Lower lobe of right lung (tissue), 2 donors: ENCODE measurements around the gene CEP131. TPM values are rescaled to one million over a fixed set of nuclear protein-coding genes. Genes with fewer than 3 reads are reported as not detected.
A peak's percentile ranks its signal among the peaks of the same experiment; 100 is the strongest.

Source experiments
- ATAC-seq, 2 donors: fragments of 200-7000 bp; cut with Tn5 transposase; one replicate each; pipeline ENCODE4 v1.9.1; 2020 to 2022; ENCODE audit warnings: mild to moderate bottlenecking in 2 of 2, moderate library complexity in 2 of 2
- DNase-seq: peaks from one replicate; pipeline ENCODE4 v3.0.0-alpha.2; 2020
- H3K27ac ChIP-seq: fragments of 200-600 bp; one replicate; pipeline ENCODE4 v1.8.0; 2022
- H3K27me3 ChIP-seq: fragments of 200-600 bp; one replicate; pipeline ENCODE4 v1.8.0; 2022; ENCODE audit warnings: low read depth
- H3K36me3 ChIP-seq: fragments of 200-600 bp; one replicate; pipeline ENCODE4 v1.8.0; 2022; ENCODE audit warnings: mild to moderate bottlenecking
- H3K4me1 ChIP-seq: fragments of 200-600 bp; one replicate; pipeline ENCODE4 v1.8.0; 2022
- H3K4me3 ChIP-seq: fragments of 200-600 bp; one replicate; pipeline ENCODE4 v1.8.0; 2022; ENCODE audit warnings: mild to moderate bottlenecking
- H3K9me3 ChIP-seq: fragments of 200-600 bp; one replicate; pipeline ENCODE4 v1.8.0; 2022
- intact Hi-C: fragments of 100-400 bp; cut with DNase I; formaldehyde crosslinking; loops from one replicate; pipeline ENCODE4 v1.11.0; 2022
- total RNA-seq: library from RNA; stranded (reverse); fragmentation: NEBNext Ultra II Directional; extraction: Animal tissue kit (Norgen Biotek cat#: 25700); gene quantifications from one replicate; pipeline ENCODE4 v1.2.1, GENCODE V29; 2021
- TF ChIP-seq, protein P1 (sequence below): fragments of 200-600 bp; IDR thresholded peaks from one replicate; pipeline ENCODE4 v1.8.0; 2022; ENCODE audit warnings: antibody characterized with exemption, mild to moderate bottlenecking
- donor health status: DM: no; HTN: yes; CAD: no; lungs with severe emphysema.

CEP131 gene
- total RNA-seq, 1 donor from 2014 or later = 8.3 TPM

DNA sequence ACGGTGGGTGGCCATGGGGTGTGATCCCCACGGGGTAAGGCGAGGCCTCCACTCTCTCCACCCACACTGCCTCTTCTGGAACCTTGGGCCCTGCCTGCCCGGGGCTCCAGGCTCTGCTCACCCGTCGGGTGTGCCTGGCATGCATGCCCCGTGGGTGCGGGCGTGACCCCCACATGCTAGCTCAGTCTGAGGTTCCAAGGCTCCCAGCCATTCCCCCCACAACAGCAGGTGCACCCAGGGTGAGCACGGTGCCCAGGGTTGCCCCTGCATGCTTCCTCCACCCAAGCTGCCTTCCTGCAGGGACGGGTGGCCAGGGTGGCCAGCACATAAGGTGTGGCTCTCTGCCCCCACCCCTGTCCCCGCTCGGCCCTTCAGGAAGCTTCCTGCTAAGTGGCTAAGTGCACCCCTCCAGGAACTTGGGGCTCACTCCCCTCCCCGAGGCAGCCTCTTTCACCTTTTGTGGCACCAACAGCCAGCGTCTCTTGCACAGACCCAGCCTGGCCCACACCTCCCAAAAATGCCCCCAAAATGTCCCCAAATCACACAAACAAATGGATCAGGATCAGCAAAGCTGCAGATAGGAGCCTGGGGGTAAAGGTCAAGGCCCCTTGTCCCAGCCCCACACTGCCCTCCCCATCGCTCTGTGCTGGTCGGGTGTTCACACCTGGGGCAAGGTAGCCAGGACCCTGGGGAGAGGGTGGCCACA is 78.9 kb downstream of the CEP131 start:
- Histone ChIP-seq H3K27ac (no peak overlapping the region), H3K36me3 (no peaks in the 10 kb centered on the region), H3K4me3 (no peak overlapping the region), H3K9me3 (no peaks in the 10 kb centered on the region), H3K4me1 (peaks cover 9% of the 10 kb centered on the region), H3K27me3 (no peaks in the 10 kb centered on the region)
- no peak for DNase-seq
- TF ChIP-seq, protein P1, sequence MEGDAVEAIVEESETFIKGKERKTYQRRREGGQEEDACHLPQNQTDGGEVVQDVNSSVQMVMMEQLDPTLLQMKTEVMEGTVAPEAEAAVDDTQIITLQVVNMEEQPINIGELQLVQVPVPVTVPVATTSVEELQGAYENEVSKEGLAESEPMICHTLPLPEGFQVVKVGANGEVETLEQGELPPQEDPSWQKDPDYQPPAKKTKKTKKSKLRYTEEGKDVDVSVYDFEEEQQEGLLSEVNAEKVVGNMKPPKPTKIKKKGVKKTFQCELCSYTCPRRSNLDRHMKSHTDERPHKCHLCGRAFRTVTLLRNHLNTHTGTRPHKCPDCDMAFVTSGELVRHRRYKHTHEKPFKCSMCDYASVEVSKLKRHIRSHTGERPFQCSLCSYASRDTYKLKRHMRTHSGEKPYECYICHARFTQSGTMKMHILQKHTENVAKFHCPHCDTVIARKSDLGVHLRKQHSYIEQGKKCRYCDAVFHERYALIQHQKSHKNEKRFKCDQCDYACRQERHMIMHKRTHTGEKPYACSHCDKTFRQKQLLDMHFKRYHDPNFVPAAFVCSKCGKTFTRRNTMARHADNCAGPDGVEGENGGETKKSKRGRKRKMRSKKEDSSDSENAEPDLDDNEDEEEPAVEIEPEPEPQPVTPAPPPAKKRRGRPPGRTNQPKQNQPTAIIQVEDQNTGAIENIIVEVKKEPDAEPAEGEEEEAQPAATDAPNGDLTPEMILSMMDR = no peak
- intact Hi-C loops = no loop called here
- peak in 1 of 2 donors; percentile 1 for ATAC-seq

DNA sequence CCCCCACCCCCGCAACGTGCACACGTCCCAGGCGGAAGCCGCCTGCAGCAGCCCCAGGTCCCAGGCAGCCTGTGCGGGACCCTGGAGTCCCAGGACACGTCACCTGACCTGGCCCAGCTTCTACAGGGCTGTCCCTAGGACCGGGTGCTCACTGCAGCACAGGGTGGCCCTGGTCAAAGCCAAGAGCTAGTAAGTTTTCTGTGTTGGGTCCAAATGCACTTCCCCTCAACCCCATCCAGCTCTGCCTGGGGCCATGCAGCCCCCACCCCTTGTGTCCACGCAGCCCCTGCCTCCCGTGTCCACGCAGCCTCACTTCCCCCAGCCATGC is 79.6 kb downstream of the CEP131 start:
- Histone ChIP-seq H3K27me3 (no peaks in the 10 kb centered on the region), H3K27ac (peak overlapping the region; percentile 11), H3K9me3 (no peaks in the 10 kb centered on the region), H3K4me3 (no peak overlapping the region), H3K4me1 (peaks cover 9% of the 10 kb centered on the region), H3K36me3 (no peaks in the 10 kb centered on the region)
- TF ChIP-seq, protein P1 = no peak
- no peak for ATAC-seq
- intact Hi-C loops = no loop called here
- no peak for DNase-seq

DNA sequence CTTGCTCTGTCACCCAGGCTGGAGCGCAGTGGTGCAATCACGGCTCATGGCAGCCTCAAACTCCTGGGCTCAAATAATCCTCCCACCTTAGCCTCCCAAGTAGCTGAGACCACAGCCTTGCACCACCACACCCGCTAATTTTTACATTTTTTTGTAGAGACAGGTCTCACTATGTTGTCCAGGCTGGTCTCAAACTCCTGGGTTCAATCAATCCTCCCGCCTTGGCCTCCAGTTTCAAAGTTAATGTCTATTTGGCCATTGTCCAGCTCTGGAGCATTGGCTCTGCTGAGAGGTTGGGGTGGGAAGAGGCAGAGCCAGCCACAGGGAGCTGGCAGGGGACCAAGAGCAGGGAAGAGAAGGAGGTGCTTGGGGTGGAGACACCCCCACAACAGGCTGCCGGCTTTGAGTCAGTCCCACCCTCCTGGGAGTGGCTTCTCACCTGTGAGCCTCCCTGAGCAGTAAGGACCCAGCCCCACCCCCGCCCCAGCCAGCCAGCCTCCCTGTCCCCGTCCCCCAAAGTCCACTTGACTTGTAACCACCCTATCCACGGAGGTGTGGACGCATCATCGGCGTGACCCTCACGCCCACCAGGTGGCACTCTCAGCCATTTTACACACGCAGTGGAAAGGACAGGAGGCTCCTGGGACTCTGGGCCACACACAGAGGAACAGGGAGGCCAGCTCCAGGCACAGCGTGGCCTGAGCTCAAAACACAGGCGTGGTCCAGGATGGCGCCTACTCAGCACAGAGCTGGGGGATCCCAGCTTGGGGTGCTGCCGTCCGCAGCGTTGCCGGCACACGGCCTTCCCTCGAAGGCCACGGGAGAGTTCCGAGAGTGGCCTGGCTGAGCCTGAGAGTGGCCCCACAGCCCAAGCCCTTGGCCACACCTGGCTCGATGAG is 80.2 kb downstream of the CEP131 start:
- peak overlapping the region; percentile 11 for H3K27ac ChIP-seq
- TF ChIP-seq, protein P1 = peak; percentile 69
- no peak overlapping the region for H3K4me3 ChIP-seq
- DNase-seq = peak; percentile 88
- no peaks in the 10 kb centered on the region for H3K36me3 ChIP-seq
- H3K27me3 ChIP-seq = no peaks in the 10 kb centered on the region
- peak; percentile 90 to 91 for ATAC-seq
- H3K9me3 ChIP-seq = no peaks in the 10 kb centered on the region
- H3K4me1 ChIP-seq = peaks cover 9% of the 10 kb centered on the region
- intact Hi-C loops = no loop called here

DNA sequence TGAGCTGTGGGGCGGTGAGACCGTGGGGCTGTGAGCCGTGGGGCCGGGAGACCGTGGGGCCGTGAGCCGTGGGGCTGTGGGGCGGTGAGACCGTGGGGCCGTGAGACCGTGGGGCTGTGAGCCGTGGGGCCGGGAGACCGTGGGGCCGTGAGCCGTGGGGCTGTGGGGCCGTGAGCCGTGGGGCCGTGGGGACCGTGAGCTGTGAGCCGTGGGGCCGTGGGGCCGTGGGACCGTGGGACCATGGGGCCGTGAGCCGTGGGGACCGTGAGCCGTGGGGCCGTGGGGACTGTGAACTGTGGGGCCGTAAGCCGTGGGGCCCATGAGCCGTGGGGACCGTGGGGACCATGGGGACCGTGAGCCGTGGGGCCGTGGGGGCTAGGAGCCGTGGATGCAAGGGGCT is 82.1 kb downstream of the CEP131 start:
- Histone ChIP-seq H3K4me3 (no peak overlapping the region), H3K4me1 (peaks cover 9% of the 10 kb centered on the region), H3K9me3 (no peaks in the 10 kb centered on the region), H3K36me3 (no peaks in the 10 kb centered on the region), H3K27me3 (no peaks in the 10 kb centered on the region), H3K27ac (no peak overlapping the region)
- TF ChIP-seq, protein P1 = no peak
- no peak for DNase-seq
- intact Hi-C loops = no loop called here
- ATAC-seq = no peak

DNA sequence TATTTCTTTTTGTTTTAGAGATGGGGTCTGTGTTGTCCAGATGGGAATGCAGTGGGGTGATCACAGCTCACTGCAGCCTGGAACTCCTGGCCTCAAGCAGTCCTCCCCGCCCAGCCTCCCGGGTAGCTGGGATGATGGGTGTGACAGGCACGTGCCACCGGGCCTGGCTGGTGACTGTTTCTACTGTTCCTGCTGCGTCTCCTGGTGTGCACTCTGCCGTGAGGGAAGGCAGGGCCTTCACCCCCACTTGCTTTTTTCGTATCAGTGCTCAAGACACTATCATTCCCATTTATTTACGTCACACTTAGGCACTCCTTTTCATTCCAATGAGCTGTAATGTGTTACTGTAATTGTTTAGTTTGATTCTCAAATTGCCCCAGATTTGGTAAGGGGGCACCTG is 82.7 kb downstream of the CEP131 start:
- Histone ChIP-seq H3K9me3 (no peaks in the 10 kb centered on the region), H3K4me1 (peaks cover 9% of the 10 kb centered on the region), H3K27ac (no peak overlapping the region), H3K27me3 (no peaks in the 10 kb centered on the region), H3K4me3 (no peak overlapping the region), H3K36me3 (no peaks in the 10 kb centered on the region)
- intact Hi-C loops = no loop called here
- ATAC-seq (no peak), DNase-seq (no peak)
- TF ChIP-seq, protein P1 = no peak

Other genes starting within 250 kb of the CEP131 start
- gene CHMP6, start 231.1 kb downstream of the CEP131 start, total RNA-seq = 28.8 TPM
- gene BAIAP2, start 187.8 kb downstream of the CEP131 start, total RNA-seq = 119 TPM
- not detected for gene PVALEF, start 57.5 kb downstream of the CEP131 start, total RNA-seq
- gene AATK, start 56.7 kb downstream of the CEP131 start, total RNA-seq = 64.0 TPM
- 43.2 TPM for gene TEPSIN, start 16.1 kb upstream of the CEP131 start, total RNA-seq
- gene NDUFAF8, start 16.4 kb upstream of the CEP131 start, total RNA-seq = 24.3 TPM
- 98.1 TPM for gene SLC38A10, start 72.3 kb upstream of the CEP131 start, total RNA-seq
- 19.9 TPM for gene BAHCC1, start 172.5 kb upstream of the CEP131 start, total RNA-seq